PC-3 (cell line): Measurements from ENCODE around the gene UROC1. TPM values are rescaled to one million over a fixed set of nuclear protein-coding genes. Genes with fewer than 3 reads are reported as not detected.

Source experiments
- ATAC-seq: fragments of 200-7000 bp; cut with Tn5 transposase; 2 replicates; pipeline ENCODE4 v1.9.1; 2020; ENCODE audit warnings: mild to moderate bottlenecking, moderate library complexity
- BruUV-seq: library from RNA; stranded (reverse); fragments of 400-500 nt; replicated peaks from 2 replicates; lab custom pipeline; 2021; lab: Mats Ljungman, UMichigan
- CTCF ChIA-PET: fragments of 300-600 bp; sonication (Branson Sonifier 250); formaldehyde crosslinking; loops from one replicate; lab custom pipeline; 2022; ENCODE audit warnings: antibody characterized with exemption; lab: Charles Lee
- POLR2A ChIA-PET: fragments of 300-600 bp; sonication (Branson Sonifier 250); formaldehyde crosslinking; loops from one replicate; lab custom pipeline; 2022; ENCODE audit warnings: antibody characterized with exemption; ENCODE audit not compliant: unreplicated experiment; lab: Charles Lee
- DNase-seq: peaks from one replicate; pipeline ENCODE4 v3.0.0-alpha.2; 2015
- H2AFZ ChIP-seq: fragments of 300-600 bp; sonication (generic); 2 replicates; pipeline ENCODE4 v1.6.0; 2016; ENCODE audit warnings: antibody characterized with exemption, low read length
- H3F3A ChIP-seq: fragments of 300-600 bp; sonication (generic); one replicate; pipeline ENCODE4 v1.6.0; 2017; ENCODE audit warnings: antibody characterized with exemption, low read length, control low read depth, mild to moderate bottlenecking; ENCODE audit not compliant: unreplicated experiment
- H3K27ac ChIP-seq: fragments of 300-600 bp; sonication (generic); 2 replicates; pipeline ENCODE4 v1.5.1; 2016; ENCODE audit warnings: mild to moderate bottlenecking, low read length
- H3K27me3 ChIP-seq: fragments of 300-600 bp; sonication (generic); 2 replicates; pipeline ENCODE4 v1.6.1; 2016; ENCODE audit warnings: low read length, mixed read lengths
- H3K36me3 ChIP-seq: fragments of 300-600 bp; sonication (generic); 2 replicates; pipeline ENCODE4 v1.6.1; 2016; ENCODE audit warnings: low read depth, mixed run types, low read length, mixed read lengths
- H3K4me1 ChIP-seq: fragments of 300-600 bp; sonication (generic); 2 replicates; pipeline ENCODE4 v1.5.1; 2016; ENCODE audit warnings: low read length; ENCODE audit not compliant: insufficient read depth
- H3K4me2 ChIP-seq: fragments of 300-600 bp; sonication (generic); 2 replicates; pipeline ENCODE4 v1.6.0; 2016; ENCODE audit warnings: low read length
- H3K4me3 ChIP-seq: fragments of 300-600 bp; sonication (generic); 2 replicates; pipeline ENCODE4 v1.5.1; 2016; ENCODE audit warnings: mild to moderate bottlenecking, low read length, mixed read lengths
- H3K79me2 ChIP-seq: fragments of 300-600 bp; sonication (generic); 2 replicates; pipeline ENCODE4 v1.6.1; 2017; ENCODE audit warnings: low read length, mixed read lengths
- H3K9ac ChIP-seq: fragments of 300-600 bp; sonication (generic); 2 replicates; pipeline ENCODE4 v1.6.0; 2016; ENCODE audit warnings: mild to moderate bottlenecking, low read length
- H3K9me2 ChIP-seq: fragments of 300-600 bp; sonication (generic); replicated peaks from 2 replicates; pipeline ENCODE4 v1.6.1; 2016; ENCODE audit warnings: mixed run types, low read length, mixed read lengths
- H3K9me3 ChIP-seq: fragments of 300-600 bp; sonication (generic); 2 replicates; pipeline ENCODE4 v1.6.1; 2016; ENCODE audit warnings: low read length, mixed read lengths
- H4K20me1 ChIP-seq: fragments of 300-600 bp; sonication (generic); 2 replicates; pipeline ENCODE4 v1.6.1; 2016; ENCODE audit warnings: low read length, mixed read lengths
- EZH2 ChIP-seq: fragments of 300-600 bp; sonication (generic); IDR thresholded peaks from one replicate; pipeline ENCODE4 v1.6.1; 2017; ENCODE audit warnings: antibody characterized with exemption, mild to moderate bottlenecking, low read length; ENCODE audit not compliant: unreplicated experiment
- EZH2phosphoT487 ChIP-seq: fragments of 300-600 bp; sonication (generic); IDR thresholded peaks from 2 replicates; pipeline ENCODE4 v1.6.1; 2018; ENCODE audit warnings: mild to moderate bottlenecking, antibody characterized with exemption, low read length, borderline replicate concordance
- intact Hi-C: fragments of 100-400 bp; cut with micrococcal nuclease; formaldehyde crosslinking; loops from 2 replicates; pipeline ENCODE4 v1.9.0; 2023
- total RNA-seq: library from RNA; depleted of rRNA; stranded (reverse); fragments of >200 nt; gene quantifications from 2 replicates; pipeline ENCODE4 v1.2.3, GENCODE V29; 2014
- TF ChIP-seq, protein P1 (sequence below): fragments of 300-600 bp; sonication (generic); conservative IDR thresholded peaks from 2 replicates; pipeline ENCODE4 v1.5.1; 2017; ENCODE audit warnings: antibody characterized with exemption, low read depth, mild to moderate bottlenecking, low read length

UROC1 gene
- total RNA-seq, 1 experiment from 2014 or later, result not detected

GRCh38 chr3:126496894-126497850 lies 20.4 kb downstream of the UROC1 start:
- CTCF ChIA-PET, result no interaction called here
- BruUV-seq, result no TSS peak
- Histone ChIP-seq H3K4me1 (no peaks in the 10 kb centered on the region; the same call in 1 of the 2 replicates), H3K9me3 (no peaks in the 10 kb centered on the region), H3K9me2 (no peaks in the 10 kb centered on the region), H4K20me1 (no peaks in the 10 kb centered on the region), H3K27me3 (no peaks in the 10 kb centered on the region), H3K79me2 (no peaks in the 10 kb centered on the region), H3K9ac (no peak overlapping the region), H3F3A (no peaks in the 10 kb centered on the region), H3K27ac (no peak overlapping the region), H2AFZ (no peak overlapping the region), H3K36me3 (no peaks in the 10 kb centered on the region), H3K4me3 (no peak overlapping the region), H3K4me2 (no peak overlapping the region)
- peak; percentile 22 for DNase-seq
- ATAC-seq, result no peak; the same call in 1 of the 2 replicates
- POLR2A ChIA-PET, result no interaction called here
- intact Hi-C loops, result no loop called here
- TF ChIP-seq EZH2phosphoT487, result no peak
- TF ChIP-seq, protein P1, sequence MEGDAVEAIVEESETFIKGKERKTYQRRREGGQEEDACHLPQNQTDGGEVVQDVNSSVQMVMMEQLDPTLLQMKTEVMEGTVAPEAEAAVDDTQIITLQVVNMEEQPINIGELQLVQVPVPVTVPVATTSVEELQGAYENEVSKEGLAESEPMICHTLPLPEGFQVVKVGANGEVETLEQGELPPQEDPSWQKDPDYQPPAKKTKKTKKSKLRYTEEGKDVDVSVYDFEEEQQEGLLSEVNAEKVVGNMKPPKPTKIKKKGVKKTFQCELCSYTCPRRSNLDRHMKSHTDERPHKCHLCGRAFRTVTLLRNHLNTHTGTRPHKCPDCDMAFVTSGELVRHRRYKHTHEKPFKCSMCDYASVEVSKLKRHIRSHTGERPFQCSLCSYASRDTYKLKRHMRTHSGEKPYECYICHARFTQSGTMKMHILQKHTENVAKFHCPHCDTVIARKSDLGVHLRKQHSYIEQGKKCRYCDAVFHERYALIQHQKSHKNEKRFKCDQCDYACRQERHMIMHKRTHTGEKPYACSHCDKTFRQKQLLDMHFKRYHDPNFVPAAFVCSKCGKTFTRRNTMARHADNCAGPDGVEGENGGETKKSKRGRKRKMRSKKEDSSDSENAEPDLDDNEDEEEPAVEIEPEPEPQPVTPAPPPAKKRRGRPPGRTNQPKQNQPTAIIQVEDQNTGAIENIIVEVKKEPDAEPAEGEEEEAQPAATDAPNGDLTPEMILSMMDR, result no peak
- no peak for TF ChIP-seq EZH2

- DNase-seq, result no peak
- POLR2A ChIA-PET, result no interaction called here
These were observed 21.8 kb downstream of the UROC1 start for GRCh38 chr3:126495786-126496185.

More at GRCh38 chr3:126495786-126496185, 21.8 kb downstream of the UROC1 start:
- TF ChIP-seq EZH2, result no peak
- TF ChIP-seq, protein P1, result no peak
- TF ChIP-seq EZH2phosphoT487, result no peak
- no peaks in the 10 kb centered on the region for H3F3A ChIP-seq
- no peaks in the 10 kb centered on the region for H4K20me1 ChIP-seq
- H3K27ac ChIP-seq, result no peak overlapping the region
- H3K9ac ChIP-seq, result no peak overlapping the region
- no peaks in the 10 kb centered on the region; the same call in 1 of the 2 replicates for H3K4me1 ChIP-seq
- no peak overlapping the region for H3K4me3 ChIP-seq
- H3K9me2 ChIP-seq, result no peaks in the 10 kb centered on the region
- no peak overlapping the region for H3K4me2 ChIP-seq
- intact Hi-C loops, result no loop called here
- H3K27me3 ChIP-seq, result no peaks in the 10 kb centered on the region
- no peak for ATAC-seq
- no peaks in the 10 kb centered on the region for H3K36me3 ChIP-seq
- H2AFZ ChIP-seq, result no peak overlapping the region
- CTCF ChIA-PET, result no interaction called here
- BruUV-seq, result no TSS peak
- H3K79me2 ChIP-seq, result no peaks in the 10 kb centered on the region
- no peaks in the 10 kb centered on the region for H3K9me3 ChIP-seq
